HFFc6 (cell line): ENCODE measurements around the gene GET3. TPM values are rescaled to one million over a fixed set of nuclear protein-coding genes. Genes with fewer than 3 reads are reported as not detected.

Experiments used
- DNase-seq: peaks from one replicate; pipeline ENCODE4 v3.0.0-alpha.2; 2018
- H3K27ac Mint-ChIP-seq: 2 replicates; pipeline ENCODE4 v1.8.0; 2020; ENCODE audit warnings: mild to moderate bottlenecking, mixed read lengths
- H3K27me3 Mint-ChIP-seq: 2 replicates; pipeline ENCODE4 v1.8.0; 2021; ENCODE audit warnings: mild to moderate bottlenecking, moderate library complexity, mixed read lengths; ENCODE audit not compliant: insufficient read depth
- H3K36me3 Mint-ChIP-seq: 2 replicates; pipeline ENCODE4 v1.8.0; 2021; ENCODE audit warnings: low read depth, mixed read lengths
- H3K4me1 Mint-ChIP-seq: 2 replicates; pipeline ENCODE4 v1.8.0; 2020; ENCODE audit warnings: low read depth, mixed read lengths
- H3K4me3 Mint-ChIP-seq: 2 replicates; pipeline ENCODE4 v1.8.0; 2020; ENCODE audit warnings: mild to moderate bottlenecking, moderate library complexity, mixed read lengths
- H3K9me3 Mint-ChIP-seq: 2 replicates; pipeline ENCODE4 v1.8.0; 2020; ENCODE audit warnings: mild to moderate bottlenecking, mixed read lengths
- CTCF ChIP-seq: fragments of 200-600 bp; sonication (generic); IDR thresholded peaks from 2 replicates; pipeline ENCODE4 v1.5.0; 2021; ENCODE audit warnings: antibody characterized with exemption, mild to moderate bottlenecking
- long read RNA-seq: library from polyadenylated mRNA; unstranded; transcript quantifications from one replicate; pipeline ENCODE4 v2.0.0, GENCODE V29; 2019
- total RNA-seq, 6 experiments: library from RNA; stranded (reverse); fragmentation: NEBNext Ultra II Directional; extraction: Animal tissue kit (Norgen Biotek cat#: 25700); gene quantifications; 2 replicates in 1 of 6; 3 replicates in 5 of 6; pipeline ENCODE4 v1.2.3, GENCODE V29; 2021

The GET3 gene
- total RNA-seq: 100 to 1,000 TPM in 5 of 6 experiments, 10 to 100 TPM in 1; 97.0 to 116 (median 107) TPM
- long read RNA-seq, transcript ASNA1-201 (7 exons, 1,280 nt): major isoform, 70 of 77 reads
- long read RNA-seq, partial matches to known transcripts: 4 of 77 reads
- long read RNA-seq, other reads (novel, unspliced or antisense): 2 of 77 reads

- Mint-ChIP-seq H3K27me3 (peaks cover 4% of the 10 kb centered on the region), H3K36me3 (peaks cover 21% of the 10 kb centered on the region), H3K4me3 (peak within 1 kb of the TSS; percentile 100), H3K4me1 (peaks cover 37% of the 10 kb centered on the region), H3K9me3 (no peaks in the 10 kb centered on the region), H3K27ac (peak within 1 kb of the TSS; percentile 94)
- no peak for TF ChIP-seq CTCF
- peak; percentile 100 for DNase-seq
Observed at GRCh38 chr19:12736995-12737834, at the start of gene GET3. GET3 (plus strand) TSS chr19:12737497; CDS start chr19:12737506, 9 bp downstream.

- H3K27ac Mint-ChIP-seq: no peak overlapping the region
- no peak overlapping the region for H3K4me3 Mint-ChIP-seq
- no peak for DNase-seq
- no peaks in the 10 kb centered on the region for H3K9me3 Mint-ChIP-seq
- TF ChIP-seq CTCF: no peak
- H3K36me3 Mint-ChIP-seq: peaks cover 1% of the 10 kb centered on the region; the same call in 1 of the 2 replicates
- H3K27me3 Mint-ChIP-seq: peaks cover 1% of the 10 kb centered on the region
- no peaks in the 10 kb centered on the region for H3K4me1 Mint-ChIP-seq
Observed at GRCh38 chr19:12689012-12689411, 48.3 kb upstream of the GET3 start.

- Mint-ChIP-seq H3K27me3 (peaks cover 1% of the 10 kb centered on the region), H3K36me3 (no peaks in the 10 kb centered on the region), H3K27ac (no peak overlapping the region), H3K4me3 (no peak overlapping the region), H3K9me3 (no peaks in the 10 kb centered on the region), H3K4me1 (no peaks in the 10 kb centered on the region)
- DNase-seq: no peak
- TF ChIP-seq CTCF: no peak
Observed at GRCh38 chr19:12689581-12690216, 47.6 kb upstream of the GET3 start.

GRCh38 chr19:12692960-12693359, 44.3 kb upstream of the GET3 start:
- Mint-ChIP-seq H3K27ac (no peak overlapping the region), H3K36me3 (peaks cover 6% of the 10 kb centered on the region), H3K27me3 (no peaks in the 10 kb centered on the region; the same call in 1 of the 2 replicates), H3K9me3 (no peaks in the 10 kb centered on the region), H3K4me3 (no peak overlapping the region), H3K4me1 (peaks cover 7% of the 10 kb centered on the region)
- DNase-seq: no peak
- TF ChIP-seq CTCF: no peak

- TF ChIP-seq CTCF: no peak
- Mint-ChIP-seq H3K4me3 (no peak overlapping the region), H3K27ac (no peak overlapping the region), H3K36me3 (peaks cover 10% of the 10 kb centered on the region), H3K4me1 (peaks cover 11% of the 10 kb centered on the region), H3K27me3 (no peaks in the 10 kb centered on the region; the same call in 1 of the 2 replicates), H3K9me3 (no peaks in the 10 kb centered on the region)
- DNase-seq: no peak
Observed at GRCh38 chr19:12694641-12695040, 42.7 kb upstream of the GET3 start.
